Hepatocyte (in vitro differentiated cells): ENCODE measurements around the gene CEP112. TPM values are rescaled to one million over a fixed set of nuclear protein-coding genes. Genes with fewer than 3 reads are reported as not detected.
A peak's percentile ranks its signal among the peaks of the same experiment; 100 is the strongest.

Source experiments
- DNase-seq: peaks from one replicate; pipeline ENCODE4 v3.0.0-alpha.2; 2016; ENCODE audit warnings: low spot score
- H2AFZ ChIP-seq: fragments of 200-600 bp; sonication (generic); 2 replicates; pipeline ENCODE4 v1.6.0; 2016; ENCODE audit warnings: antibody characterized with exemption, mild to moderate bottlenecking
- H3K27ac ChIP-seq: fragments of 200-600 bp; sonication (generic); 2 replicates; pipeline ENCODE4 v1.5.1; 2016; ENCODE audit warnings: mild to moderate bottlenecking
- H3K27me3 ChIP-seq: fragments of 200-600 bp; sonication (generic); 2 replicates; pipeline ENCODE4 v1.6.1; 2016
- H3K36me3 ChIP-seq: fragments of 200-600 bp; sonication (generic); replicated peaks from 2 replicates; pipeline ENCODE4 v1.5.1; 2016; ENCODE audit warnings: low read depth; ENCODE audit not compliant: insufficient read depth
- H3K4me1 ChIP-seq: fragments of 200-600 bp; sonication (generic); 2 replicates; pipeline ENCODE4 v1.5.1; 2016; ENCODE audit warnings: mild to moderate bottlenecking, moderate library complexity; ENCODE audit not compliant: insufficient read depth
- H3K4me2 ChIP-seq: fragments of 200-600 bp; sonication (generic); 2 replicates; pipeline ENCODE4 v1.6.0; 2016
- H3K4me3 ChIP-seq: fragments of 200-600 bp; sonication (generic); 2 replicates; pipeline ENCODE4 v1.5.1; 2016; ENCODE audit warnings: mild to moderate bottlenecking
- H3K79me2 ChIP-seq: fragments of 200-600 bp; sonication (generic); 2 replicates; pipeline ENCODE4 v1.6.0; 2017; ENCODE audit warnings: mild to moderate bottlenecking
- H3K9me2 ChIP-seq: fragments of 200-600 bp; sonication (generic); replicated peaks from 2 replicates; pipeline ENCODE4 v1.6.0; 2017; ENCODE audit warnings: mild to moderate bottlenecking; ENCODE audit not compliant: insufficient read depth
- H3K9me3 ChIP-seq: fragments of 200-600 bp; sonication (generic); 2 replicates; pipeline ENCODE4 v1.5.1; 2016; ENCODE audit warnings: low read depth, mild to moderate bottlenecking
- H4K20me1 ChIP-seq: fragments of 200-600 bp; sonication (generic); 2 replicates; pipeline ENCODE4 v1.6.0; 2016; ENCODE audit warnings: mild to moderate bottlenecking; ENCODE audit not compliant: insufficient read depth, poor library complexity, severe bottlenecking
- EZH2 ChIP-seq: fragments of 200-600 bp; sonication (generic); IDR thresholded peaks from 2 replicates; pipeline ENCODE4 v1.6.1; 2016; ENCODE audit warnings: antibody characterized with exemption, mild to moderate bottlenecking, borderline replicate concordance
- EZH2phosphoT487 ChIP-seq: fragments of 200-600 bp; sonication (generic); IDR thresholded peaks from one replicate; pipeline ENCODE4 v1.6.1; 2018; ENCODE audit warnings: antibody characterized with exemption, mild to moderate bottlenecking, low read depth, moderate library complexity; ENCODE audit not compliant: unreplicated experiment, severe bottlenecking
- WGBS: methylation state at CpG from one replicate; pipeline ENCODE4 v1.1.6; 2016; ENCODE audit warnings: low lambda C conversion rate; ENCODE audit errors: missing lambda C conversion rate; 5-methylcytosine and 5-hydroxymethylcytosine counted together
- polyA plus RNA-seq: library from polyadenylated mRNA; unstranded; fragments of >200 nt; fragmentation: Nextera tagmentation; extraction: Ambion mirVana; gene quantifications from 2 replicates; pipeline ENCODE4 v1.2.1, GENCODE V29; 2016
- total RNA-seq: library from RNA; depleted of rRNA; stranded (reverse); fragments of >200 nt; gene quantifications from 2 replicates; pipeline ENCODE4 v1.2.3, GENCODE V29; 2014
- TF ChIP-seq, protein P1 (sequence below): fragments of 200-600 bp; sonication (generic); IDR thresholded peaks from 2 replicates; pipeline ENCODE4 v1.5.1; 2016; ENCODE audit warnings: antibody characterized with exemption, mild to moderate bottlenecking; ENCODE audit not compliant: poor library complexity

The CEP112 gene
- total and polyA plus RNA-seq, 2 experiments from 2014 or later, result 7.1 to 9.7 TPM

DNA sequence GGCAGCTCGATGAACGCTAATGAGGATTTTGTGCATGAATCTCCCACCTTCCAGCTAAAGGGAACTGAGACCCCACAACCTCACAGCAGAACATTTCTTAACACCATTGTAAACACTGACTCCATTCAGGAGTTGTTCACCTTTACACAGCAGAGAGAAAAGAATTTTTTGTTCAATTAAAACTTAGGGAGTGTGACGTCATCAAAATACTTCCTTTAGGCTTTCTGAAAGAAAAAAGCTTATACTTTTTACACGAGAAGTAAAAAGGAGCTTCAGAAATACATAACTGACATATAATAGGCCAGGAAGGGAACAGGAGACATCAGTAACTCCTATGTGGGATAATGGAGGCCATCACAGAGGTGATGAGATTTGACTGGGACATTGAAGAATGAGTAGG, 532.4 kb downstream of the CEP112 start:
- Histone ChIP-seq H3K4me3 (no peak overlapping the region), H3K79me2 (no peaks in the 10 kb centered on the region), H3K36me3 (no peaks in the 10 kb centered on the region), H4K20me1 (no peaks in the 10 kb centered on the region), H3K4me2 (no peak overlapping the region), H3K9me2 (no peaks in the 10 kb centered on the region), H3K4me1 (no peaks in the 10 kb centered on the region), H3K27ac (no peak overlapping the region), H2AFZ (no peak overlapping the region), H3K27me3 (no peaks in the 10 kb centered on the region), H3K9me3 (no peaks in the 10 kb centered on the region)
- TF ChIP-seq EZH2, result no peak
- TF ChIP-seq, protein P1, sequence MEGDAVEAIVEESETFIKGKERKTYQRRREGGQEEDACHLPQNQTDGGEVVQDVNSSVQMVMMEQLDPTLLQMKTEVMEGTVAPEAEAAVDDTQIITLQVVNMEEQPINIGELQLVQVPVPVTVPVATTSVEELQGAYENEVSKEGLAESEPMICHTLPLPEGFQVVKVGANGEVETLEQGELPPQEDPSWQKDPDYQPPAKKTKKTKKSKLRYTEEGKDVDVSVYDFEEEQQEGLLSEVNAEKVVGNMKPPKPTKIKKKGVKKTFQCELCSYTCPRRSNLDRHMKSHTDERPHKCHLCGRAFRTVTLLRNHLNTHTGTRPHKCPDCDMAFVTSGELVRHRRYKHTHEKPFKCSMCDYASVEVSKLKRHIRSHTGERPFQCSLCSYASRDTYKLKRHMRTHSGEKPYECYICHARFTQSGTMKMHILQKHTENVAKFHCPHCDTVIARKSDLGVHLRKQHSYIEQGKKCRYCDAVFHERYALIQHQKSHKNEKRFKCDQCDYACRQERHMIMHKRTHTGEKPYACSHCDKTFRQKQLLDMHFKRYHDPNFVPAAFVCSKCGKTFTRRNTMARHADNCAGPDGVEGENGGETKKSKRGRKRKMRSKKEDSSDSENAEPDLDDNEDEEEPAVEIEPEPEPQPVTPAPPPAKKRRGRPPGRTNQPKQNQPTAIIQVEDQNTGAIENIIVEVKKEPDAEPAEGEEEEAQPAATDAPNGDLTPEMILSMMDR, result no peak
- no peak for TF ChIP-seq EZH2phosphoT487
- DNase-seq, result no peak
- WGBS, result 94% methylated on average over 4 of the region's 4 CpGs

GRCh38 chr17:65657251-65657828, 534.6 kb downstream of the CEP112 start:
- Histone ChIP-seq H3K36me3 (no peaks in the 10 kb centered on the region), H3K9me2 (no peaks in the 10 kb centered on the region), H3K79me2 (no peaks in the 10 kb centered on the region), H3K4me3 (no peak overlapping the region), H3K4me2 (no peak overlapping the region), H3K27me3 (no peaks in the 10 kb centered on the region), H4K20me1 (no peaks in the 10 kb centered on the region), H3K4me1 (no peaks in the 10 kb centered on the region), H3K9me3 (no peaks in the 10 kb centered on the region), H2AFZ (no peak overlapping the region), H3K27ac (no peak overlapping the region)
- TF ChIP-seq, protein P1, result no peak
- no peak for TF ChIP-seq EZH2
- no peak for TF ChIP-seq EZH2phosphoT487
- no peak for DNase-seq
- 89% methylated on average over 2 of the region's 2 CpGs for WGBS

DNA sequence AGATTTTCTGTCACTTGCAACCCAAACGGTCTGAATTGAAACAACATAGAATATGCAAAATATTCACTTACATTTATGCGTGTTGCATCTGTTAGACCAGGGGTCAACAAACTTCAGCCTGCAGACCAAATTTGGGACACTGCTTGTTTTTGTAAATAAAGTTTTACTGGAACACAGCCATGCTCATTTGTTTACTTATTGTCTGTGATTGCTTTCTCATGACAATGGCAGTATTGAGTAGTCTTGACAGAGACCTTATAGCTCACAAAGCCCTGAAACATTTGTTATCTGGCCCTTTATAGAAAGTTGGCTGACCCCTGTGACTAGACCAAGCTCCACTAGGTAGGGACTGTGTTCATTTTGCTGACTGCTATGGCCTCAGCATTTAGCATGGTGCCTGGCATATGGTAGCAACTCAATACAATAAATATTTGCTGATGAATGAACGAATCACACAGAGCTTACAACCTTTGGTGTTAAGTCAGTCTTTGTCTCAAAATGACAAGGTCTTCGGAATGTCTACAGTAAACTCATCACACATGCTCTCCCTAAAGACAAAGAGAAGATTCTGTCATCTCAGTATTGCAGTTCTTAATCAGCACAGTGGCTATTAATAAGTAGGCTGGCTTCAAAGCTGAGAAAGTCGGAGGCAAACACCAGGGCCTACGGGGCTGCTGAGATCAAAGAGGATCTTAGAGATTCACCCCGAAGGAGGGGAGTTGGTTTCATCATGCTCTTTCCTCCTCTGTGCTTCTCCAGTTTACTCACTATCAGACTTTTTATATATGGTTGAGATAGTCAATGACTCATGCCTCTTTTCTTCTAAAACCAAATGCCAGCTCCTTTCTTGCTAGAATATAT, 535.3 kb downstream of the CEP112 start:
- H3K9me2 ChIP-seq, result no peaks in the 10 kb centered on the region
- no peak overlapping the region for H3K4me3 ChIP-seq
- H3K27ac ChIP-seq, result no peak overlapping the region
- no peaks in the 10 kb centered on the region for H3K9me3 ChIP-seq
- peak; percentile 20 for DNase-seq
- no peaks in the 10 kb centered on the region for H3K79me2 ChIP-seq
- 56% methylated on average over 7 of the region's 7 CpGs for WGBS
- H3K4me2 ChIP-seq, result no peak overlapping the region
- H3K27me3 ChIP-seq, result no peaks in the 10 kb centered on the region
- H3K4me1 ChIP-seq, result no peaks in the 10 kb centered on the region
- H3K36me3 ChIP-seq, result no peaks in the 10 kb centered on the region
- no peaks in the 10 kb centered on the region for H4K20me1 ChIP-seq
- TF ChIP-seq, protein P1, result no peak
- TF ChIP-seq EZH2phosphoT487 (no peak), EZH2 (no peak)
- no peak overlapping the region for H2AFZ ChIP-seq
